ENCODE results near the gene ANKRD62.
"Not testable (repeated sequence)": the region's sequence is repeated elsewhere in the genome, so short reads cannot be mapped to it uniquely, and the experiment has no call there.

The ANKRD62 gene

DNA sequence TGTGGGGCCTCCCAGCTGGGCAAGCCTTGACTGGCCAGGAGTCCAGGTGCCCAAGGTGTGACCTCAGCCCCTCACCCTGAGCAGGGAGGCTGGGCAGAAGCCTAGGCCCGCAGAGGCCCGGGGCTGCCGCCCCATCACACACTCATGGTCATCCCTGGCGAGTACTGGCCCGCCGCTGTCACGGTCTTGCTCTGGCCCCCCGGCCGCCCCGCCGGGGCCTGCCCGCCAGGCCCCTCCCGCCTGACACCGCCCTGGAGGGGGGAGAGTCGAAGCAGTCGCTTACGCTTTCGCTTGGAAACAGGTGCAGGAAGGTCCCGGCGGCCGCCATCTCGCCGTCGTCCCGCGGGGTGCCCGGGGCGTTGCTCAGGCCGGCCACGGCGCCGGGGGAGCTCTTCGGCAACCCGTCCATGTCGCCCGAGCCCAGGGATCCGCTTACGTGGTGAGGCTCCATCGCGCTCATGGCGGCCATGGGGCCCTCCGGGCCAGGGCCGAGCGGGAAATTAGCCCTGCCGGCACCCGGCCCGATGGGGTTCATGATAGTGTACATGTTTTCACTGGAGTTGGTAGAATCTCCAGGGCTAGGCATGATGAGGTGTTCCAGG, 26.6 kb upstream of the ANKRD62 start:
- DNase-seq = no peak

DNA sequence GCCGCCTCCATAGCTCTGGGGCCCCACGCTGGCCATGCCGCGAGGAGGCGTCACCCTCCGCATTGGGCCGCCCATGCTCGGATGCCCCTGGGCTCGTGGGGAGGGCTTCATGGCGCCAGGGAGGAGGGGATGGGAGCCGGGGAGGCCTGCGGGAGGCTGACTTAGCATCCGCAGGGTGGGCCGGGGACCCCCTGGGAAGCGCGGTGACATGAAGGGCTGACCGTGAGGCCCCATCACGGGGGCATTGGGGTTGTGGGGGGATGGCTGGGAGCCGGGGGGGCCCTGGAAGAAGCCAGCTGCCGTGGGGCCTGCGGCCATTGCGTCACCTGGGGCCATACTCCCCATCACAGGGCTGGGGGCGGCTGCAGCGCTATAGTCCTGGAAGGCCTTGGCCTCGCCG, 26.0 kb upstream of the ANKRD62 start:
- DNase-seq = no peak

DNA sequence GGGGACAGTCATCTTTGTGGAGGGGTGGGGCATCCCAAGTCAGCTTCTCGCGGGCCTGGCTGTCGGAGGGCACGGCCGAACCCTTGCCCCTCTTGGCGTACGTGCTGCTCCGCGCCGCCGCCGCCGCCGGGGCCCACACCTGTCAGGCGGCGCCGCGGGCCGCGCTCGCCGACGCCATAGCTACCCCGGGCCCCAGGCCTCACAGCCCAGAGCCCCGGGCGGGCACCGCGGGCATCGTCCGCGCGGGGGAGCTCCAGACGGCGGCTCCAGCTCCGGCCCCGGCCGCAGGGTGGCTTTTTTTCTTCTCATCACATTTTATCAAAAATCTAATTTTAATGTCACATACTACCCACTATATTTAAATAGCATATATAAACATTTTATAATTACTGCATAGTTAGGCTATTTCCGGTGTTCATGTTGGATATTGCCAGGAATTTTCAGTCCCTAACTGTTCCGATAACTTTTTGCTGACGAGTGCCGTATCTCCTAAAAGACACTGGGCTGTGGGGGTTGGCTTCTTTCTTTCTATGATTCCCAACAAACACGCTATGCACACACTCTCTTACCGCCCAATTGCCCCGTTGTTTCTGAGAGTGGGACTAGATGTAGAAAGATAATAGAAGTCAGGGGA, 25.2 kb upstream of the ANKRD62 start:
- not testable (repeated sequence) for DNase-seq

DNA sequence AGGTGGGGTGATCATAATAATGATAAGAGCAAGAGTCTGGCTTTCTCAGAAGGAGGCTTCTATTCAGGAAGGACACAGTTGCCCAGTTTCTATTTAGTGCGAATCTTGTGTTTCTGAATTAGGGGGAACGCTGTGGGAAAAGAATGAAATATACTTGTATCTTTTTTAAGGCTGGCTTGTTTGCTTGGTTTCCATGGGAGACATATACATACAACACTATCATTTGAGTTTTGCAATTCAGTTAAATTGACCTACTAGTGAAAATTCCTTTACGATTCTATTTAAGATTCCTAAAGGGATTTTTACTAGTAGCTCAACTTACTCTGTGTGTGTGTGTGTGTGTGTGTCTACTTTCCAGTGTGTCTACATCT, 24.7 kb upstream of the ANKRD62 start:
- DNase-seq = no peak

DNA sequence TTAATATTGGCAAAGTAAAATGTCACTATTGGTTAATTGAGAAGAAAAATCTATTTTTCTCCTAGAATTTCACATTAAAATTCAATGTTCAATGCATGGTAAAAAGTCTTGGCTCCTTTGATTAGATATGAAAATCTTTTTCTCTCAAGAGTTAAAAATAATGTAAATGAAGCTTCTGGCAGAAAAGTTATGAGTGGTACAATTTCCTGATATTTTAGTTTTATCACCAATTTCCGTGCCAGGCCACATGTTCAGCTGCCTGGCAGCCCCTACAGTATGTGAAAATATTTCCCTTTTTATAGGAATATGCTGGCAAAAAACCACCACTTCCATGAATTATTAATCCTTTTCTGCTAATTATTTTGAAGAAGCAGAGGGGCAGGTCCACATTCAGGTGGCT, 22.6 kb upstream of the ANKRD62 start:
- DNase-seq = not testable (repeated sequence)

DNA sequence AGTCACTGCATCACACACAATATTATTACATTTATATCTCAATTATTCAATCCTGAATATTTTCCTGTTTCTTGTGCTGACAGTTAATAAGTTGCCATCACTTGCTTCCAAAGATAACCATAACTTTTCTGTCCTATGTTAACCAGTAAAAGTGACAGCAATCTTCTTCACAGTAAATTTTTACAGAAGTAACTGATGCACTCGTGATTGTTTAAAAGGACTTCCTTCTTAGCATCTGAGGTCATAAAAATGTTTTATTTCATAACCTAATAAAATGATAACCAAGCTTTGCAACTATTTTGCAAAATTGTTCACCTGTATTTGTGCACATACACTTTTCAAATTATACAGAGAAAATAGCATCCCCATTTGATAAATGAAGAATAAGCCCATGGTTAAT, 20.6 kb upstream of the ANKRD62 start:
- DNase-seq = no peak

DNA sequence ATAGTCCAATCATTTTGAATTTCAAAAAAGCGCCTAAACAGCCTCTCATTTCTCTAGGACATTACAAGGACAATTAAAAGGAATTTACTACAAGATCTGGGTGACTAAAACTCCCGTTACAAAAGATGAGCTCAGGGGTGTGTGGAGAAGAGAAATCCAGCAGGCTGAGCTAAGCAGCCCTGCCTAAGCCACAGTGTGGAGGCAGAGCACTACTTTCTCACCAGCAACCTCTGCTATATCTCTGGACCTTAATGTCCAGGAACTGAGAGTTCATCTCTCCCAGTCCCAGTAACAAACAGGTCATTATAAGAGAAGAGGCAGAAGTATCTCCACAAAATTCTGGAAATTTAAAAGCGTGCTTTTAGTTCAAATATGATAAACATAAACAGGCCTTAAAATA, 18.9 kb upstream of the ANKRD62 start:
- DNase-seq = peak; percentile 17

DNA sequence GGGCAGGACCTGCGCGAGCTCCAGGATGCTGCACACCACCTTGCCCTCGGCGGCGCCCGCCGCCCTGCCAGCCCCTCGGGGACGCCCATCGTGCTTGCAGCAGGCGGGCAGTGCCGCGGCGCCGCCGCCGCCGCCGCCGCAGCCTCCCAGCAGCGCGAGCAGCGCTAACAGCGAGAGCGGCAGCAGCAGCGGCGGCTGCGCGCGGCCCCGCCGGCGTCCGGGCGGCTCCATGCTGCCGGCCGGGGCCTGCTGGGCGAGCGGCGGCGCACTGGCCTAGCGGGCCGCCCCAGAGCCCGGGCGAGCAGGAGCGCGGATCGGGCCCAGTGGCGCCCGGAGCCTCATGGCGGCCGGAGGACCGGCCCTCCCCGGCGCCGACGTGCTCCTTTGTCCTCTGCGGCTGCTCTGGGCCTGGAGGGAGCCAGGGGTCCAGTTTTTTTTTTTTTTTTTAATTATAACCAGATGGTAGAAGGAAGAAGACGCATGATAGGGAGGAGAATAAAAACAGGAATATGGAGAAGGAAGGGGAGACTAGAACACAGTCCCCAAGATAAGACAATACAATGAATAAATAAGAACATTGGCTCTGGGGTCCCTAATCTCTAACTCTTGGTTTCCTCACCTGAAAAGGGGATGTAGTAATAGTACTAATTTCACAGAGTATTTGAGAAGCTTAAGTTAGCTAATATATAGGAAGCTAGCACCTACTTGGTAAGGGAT, 17.1 kb upstream of the ANKRD62 start:
- DNase-seq = peak; percentile 18

DNA sequence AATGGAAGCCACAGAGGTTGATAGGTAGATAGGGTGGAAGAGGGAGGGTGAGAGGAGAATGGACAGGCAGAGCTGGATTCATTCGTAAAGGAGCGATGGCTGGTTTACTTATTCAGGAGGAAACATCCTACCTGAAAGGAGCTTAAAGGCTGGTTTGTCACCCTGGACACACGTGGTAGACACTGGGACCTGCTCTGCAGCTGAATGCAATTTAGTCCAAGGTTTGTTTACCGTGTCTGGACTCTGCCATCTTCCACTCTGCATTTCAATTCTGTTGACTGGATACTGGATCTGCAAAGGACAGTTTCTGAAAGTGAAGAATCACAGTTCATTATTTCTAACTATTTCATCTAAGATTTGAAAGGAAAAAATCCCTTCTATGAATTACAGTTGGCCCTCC, 15.6 kb upstream of the ANKRD62 start:
- DNase-seq = not testable (repeated sequence)

DNA sequence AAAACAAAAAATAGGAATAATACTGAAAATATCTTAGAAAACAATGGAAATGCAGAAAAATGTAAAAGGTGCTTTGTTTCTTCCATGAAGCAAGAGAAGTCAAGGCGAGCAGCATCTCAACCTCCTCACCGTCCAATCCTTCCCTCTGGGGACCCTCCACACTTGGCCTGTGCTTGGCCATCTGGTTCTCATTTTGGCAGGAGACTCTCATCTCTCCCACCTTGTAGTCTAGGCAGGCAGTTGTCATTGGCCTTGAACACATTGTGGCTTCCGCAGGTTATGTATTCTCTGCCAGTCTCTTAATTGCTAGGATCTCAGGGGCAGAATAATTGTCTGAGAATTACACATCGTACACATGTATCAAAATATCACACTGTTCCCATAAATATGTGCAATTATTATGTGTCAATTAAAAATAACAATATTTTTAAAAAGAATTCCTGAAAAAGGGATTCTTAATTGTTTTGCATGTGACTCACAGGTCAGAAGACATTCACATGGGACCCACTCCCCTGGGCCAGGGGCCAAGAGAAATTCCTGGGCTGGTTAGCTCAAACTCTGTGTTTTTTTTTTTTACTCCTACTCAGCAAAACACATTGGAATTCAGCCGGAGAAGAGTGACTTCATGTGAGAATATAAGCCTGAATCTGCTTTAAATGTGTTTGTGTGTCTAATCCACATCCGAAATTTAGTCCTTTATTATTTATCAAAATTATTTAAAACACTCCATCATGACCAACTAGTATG, 14.0 kb upstream of the ANKRD62 start:
- DNase-seq = peak; percentile 90

DNA sequence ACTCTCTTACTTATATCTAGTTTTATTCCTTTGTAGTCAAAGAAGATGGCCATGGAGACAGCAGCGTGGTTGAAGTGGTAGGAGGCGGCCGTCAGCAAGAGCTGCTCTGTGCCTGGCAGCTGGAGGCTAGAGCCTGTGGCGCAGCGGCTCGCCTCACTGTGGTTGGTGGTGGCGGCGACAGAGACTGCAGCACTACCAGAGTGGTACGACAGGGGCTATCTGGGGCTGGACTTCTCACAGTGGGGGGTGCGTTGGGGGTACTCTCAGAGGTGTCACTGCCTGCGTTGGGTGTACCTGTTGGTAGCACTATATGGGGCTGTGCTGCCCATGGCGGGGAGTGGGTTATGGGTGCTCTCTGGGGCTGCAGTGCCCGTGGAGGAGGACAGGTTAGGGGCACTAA, 8.5 kb upstream of the ANKRD62 start:
- no peak for DNase-seq

DNA sequence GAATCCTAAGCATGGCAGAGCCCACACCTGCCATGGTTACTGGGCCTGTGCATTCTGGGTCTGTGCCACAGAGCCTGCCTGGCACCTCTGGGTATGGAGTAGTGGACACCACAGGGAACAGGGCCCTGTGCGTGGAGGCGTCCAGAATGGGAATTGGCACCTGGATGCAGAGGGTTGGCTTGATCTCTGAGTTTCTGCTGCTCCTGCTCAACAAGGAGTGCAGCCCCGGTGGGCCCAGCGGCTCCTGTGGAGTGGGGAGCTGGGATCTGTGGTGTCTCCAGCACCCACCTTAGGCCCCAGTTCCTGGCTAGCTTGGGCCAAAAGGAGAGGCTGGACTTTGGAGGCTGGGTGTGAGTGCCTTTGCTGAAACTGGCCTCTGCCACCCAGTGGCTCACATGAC, 7.9 kb upstream of the ANKRD62 start:
- DNase-seq = no peak

DNA sequence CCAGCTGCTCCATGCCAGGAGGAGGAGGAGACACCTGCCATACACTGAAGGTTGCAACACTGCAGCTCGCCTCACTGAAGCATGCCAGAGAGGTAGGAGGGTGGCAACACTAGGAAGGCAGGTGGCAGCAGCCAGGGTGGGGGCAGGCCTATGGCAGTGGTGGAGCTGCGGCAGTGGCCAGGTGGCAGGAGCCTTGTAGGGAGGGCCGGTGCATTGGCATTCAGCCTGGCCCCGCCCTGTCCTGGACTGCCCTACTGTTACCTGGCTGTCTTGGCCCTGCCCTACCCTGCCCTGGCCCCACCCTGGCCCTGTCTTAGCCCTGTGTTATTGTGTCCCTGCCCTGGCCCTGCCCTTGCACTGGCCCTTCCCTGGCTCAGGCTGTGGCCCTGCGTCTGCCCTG, 7.4 kb upstream of the ANKRD62 start:
- DNase-seq = no peak

DNA sequence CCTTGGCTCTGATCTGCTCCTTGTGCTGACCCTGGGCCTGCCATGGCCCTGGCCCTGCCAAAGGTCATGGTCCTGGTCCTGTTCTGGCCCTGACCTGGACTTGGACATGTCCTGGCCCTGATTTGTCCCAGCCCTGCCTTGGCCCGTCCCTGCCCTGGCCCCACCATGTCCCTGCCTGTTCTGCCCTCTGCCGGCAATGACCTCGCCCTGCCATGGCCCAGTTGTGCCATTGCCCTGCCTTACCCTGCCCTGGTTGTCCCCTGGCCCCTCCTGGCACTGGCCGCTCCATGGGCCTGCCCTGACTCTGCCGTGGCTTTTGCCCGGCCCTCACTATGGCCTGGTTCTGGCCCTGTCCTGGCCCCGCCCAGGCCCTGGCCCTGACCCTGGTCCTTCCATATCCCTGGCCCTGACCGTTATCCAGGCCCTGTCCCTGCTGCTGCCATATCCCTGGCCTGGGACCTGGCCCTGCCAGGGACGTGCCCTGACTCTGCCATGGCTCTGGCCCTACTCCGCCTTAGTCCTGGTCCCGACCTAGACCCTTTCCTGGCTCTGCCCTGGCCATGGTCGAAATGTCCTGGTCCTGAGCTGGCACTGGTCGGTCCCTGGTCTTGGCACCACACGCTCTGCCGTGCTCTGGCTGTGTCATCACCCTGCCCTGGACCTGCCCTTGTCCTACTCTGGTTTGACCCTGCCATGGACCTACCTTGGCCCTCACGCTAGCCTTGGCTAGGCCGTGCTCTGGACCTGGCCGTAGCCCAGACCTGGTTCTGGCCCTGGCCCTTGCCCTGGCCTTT, 6.8 kb upstream of the ANKRD62 start:
- DNase-seq = no peak

DNA sequence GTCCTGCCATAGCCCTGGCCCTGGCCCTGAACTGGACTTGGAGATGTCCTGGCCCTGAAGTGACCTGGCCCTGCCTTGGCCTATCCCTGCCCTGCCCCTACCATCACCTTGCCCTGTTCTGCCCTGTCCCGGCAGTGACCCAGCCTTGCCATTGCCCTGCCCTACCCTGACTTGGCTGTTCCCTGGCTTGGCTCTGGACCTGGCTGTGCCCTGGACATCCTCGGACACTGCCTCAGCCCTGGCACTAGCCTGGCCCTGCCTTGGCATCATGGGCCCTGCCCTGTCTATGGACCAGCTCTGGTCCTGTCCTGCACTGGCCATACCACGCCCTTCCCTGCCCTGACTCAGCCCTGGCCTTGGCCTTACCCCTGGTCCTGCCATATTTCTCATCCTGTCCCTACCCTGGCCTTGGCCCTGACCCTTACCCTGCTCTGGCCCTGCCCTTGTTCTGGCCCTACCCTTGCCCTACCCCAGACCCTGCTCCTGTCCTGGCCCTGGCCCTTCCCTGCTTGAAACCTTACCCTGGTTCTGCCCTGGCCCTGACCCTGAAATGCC, 6.1 kb upstream of the ANKRD62 start:
- DNase-seq = no peak

DNA sequence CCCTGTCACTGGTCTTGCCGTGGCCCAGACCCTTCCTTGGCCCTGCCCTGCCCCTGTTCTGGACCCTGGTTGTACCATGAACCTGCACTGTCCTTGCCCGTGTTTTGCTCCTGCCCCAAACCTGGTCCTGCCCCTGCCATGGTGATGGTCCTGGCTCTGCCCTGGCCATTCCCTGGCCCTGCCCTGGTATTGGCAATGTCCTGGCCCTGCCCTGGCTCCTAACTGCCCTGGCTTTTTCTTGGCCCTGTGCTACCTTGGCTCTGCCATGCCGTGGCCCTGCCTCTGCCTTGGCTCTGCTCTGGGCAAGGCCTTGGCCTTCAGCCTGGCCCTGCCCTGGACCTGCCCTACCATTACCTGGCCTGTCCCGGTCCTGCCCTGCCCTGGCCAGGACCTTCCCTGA, 5.5 kb upstream of the ANKRD62 start:
- no peak for DNase-seq

DNA sequence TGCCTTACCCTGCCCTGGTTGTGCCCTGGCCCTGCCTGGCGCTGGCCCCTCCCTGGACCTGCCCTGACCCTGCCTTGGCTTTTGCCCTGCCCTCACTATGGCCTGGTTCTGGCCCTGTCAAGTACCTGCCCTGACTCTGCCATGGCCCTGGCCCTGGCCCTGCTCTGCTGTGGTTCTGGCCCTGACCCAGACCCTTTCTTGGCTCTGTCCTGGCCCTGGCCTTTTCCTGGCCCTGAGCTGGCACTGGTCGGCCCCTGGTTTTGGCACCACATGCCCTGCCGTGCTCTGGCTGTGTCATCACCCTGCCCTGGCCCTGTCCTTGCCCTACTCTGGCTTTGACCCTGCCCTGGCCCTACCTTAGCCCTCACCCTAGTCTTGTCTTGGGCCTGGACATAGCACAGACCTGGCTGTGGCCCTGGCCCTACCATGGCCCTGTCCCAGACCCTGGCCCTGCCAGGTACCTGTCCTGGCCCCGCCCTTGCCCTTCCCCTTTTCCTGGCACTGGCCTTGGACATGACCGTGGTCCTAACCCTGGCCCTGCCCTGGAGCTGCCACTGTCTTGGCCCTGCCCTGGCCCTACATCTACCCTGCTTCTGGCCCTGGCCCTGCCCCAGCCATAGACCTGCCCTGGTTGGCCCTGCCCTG, 4.8 kb upstream of the ANKRD62 start:
- DNase-seq = no peak

DNA sequence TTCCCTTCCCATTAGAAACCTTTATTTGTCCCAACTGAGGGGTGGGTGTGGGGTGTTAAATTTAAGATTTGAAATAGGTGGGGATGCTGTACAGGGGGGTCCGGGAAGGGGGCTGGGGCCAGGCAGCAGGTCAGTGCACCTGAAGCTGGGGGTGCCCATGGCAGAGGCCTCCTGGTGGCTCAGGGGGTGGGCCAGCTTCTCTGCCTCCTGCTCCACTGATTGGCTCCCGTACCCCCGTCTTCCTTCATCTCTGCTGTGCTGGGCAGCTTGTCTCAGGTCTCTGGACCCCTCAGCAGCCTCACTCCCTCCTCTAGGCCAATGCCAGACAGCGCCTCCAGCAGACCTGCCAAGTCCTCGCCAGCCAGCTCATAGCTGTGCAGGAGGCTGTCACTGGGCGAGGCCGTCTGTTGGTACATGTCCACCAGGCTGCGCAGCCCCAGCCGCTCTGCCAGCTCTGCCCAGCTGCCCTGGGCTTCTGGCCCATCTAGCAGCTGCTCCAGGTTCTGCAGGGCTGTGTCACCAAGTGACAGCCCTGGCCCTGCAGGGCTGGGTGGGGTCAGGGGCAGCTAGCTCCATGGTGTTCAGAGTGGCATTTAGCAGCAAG, 2.0 kb upstream of the ANKRD62 start:
- no peak for DNase-seq

DNA sequence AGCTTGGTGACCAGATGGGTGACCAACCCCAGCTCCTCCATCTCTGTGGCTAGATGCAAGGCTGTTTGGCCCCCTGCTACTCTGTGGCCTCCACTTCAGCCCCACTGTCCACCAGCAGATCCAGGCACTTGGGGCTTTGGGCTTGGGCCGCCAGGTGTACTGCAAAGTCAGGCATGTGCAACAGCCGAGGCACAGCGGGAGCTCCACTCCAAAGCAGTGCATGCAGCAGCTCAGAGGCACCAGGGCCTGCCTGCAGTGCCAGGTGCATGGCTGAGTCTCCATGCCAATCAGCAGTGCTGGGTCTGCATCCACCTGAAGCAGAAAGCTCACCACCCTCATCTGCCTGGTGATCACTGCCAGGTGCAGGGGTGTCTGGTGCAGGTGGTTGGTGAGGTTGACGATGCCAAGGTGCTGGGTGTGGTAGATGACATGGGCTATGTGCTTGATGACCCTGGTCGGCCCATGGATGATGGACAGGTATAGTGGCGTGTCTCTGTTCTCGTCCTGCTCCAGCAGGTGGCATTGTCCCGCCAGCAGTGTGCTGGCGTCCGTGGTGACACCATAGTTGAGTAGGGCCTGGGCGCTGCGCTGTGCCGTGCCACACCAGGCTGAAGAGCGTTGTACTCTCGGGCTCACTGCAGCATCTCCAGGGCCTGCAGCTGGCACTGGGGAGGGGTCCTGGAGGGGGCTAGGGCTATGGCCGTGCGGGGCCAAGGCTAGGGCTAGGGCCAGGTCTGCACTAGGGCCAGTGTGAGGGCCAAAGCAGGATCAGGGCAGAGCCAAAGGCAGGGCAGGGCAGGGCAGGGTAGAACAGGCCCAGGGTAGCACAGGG, 1.0 kb upstream of the ANKRD62 start:
- no peak for DNase-seq

DNA sequence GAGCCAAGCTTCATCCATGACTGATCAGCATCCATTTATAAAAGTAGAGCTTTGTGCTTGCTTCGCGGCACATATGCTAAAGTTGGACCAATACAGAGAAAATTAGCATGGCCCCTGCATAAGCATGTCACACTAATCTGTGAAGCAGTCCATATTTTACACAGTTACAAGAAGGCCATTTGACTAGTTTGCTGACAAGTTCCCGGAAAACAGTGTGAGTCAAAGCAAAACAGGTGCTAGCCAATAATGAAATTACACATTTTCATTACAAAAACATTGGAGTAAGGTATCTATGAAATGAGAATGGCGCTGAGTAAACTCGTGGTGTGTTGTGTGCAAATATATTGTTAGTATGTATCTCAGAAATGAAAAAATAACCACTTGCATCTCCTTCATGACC, 4.7 kb downstream of the ANKRD62 start:
- no peak for DNase-seq

DNA sequence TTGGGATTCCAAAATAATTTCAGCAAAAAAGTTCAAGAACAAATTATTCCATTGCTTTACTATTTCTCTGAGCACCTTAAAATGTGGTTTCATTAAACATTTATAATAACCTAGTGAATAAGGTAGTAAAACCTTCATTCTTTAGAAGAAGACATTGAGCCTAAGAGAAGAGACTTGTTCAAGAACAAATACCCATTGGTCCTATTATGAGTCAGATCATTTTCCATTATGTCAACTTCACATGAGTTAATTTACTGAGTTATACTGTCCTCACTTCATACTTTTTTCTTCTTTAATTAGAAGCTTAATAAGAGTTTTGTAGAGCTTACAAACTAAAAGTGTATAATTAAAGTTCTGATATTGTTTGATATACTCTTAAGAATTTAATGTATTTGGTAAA, 5.5 kb downstream of the ANKRD62 start:
- DNase-seq = no peak
